ENCODE measurements around the gene SAMSN1.

GRCh38 chr21:14591377-14591776, 45.3 kb upstream of the SAMSN1 start:
- TF ChIP-seq CTCF (optimal IDR thresholded peaks at IDR 0.05 in 1 of 3, IDR thresholded peaks at IDR 0.05 in 1 of 3, conservative IDR thresholded peaks at IDR 0.05 in 1 of 3; ENCODE audit: extremely low read depth in 1 of 3, insufficient read depth in 2 of 3, low read length in 3 of 3) (no peak), EZH2 (IDR thresholded peaks at IDR 0.05; ENCODE audit: low read length) (no peak)

Measured in keratinocyte (primary cell).